GM19238 (cell line): Measurements from ENCODE around the gene GNAQ.
"Not testable (repeated sequence)": the region's sequence is repeated elsewhere in the genome, so short reads cannot be mapped to it uniquely, and the experiment has no call there.

Source experiments
- DNase-seq: peaks from one replicate; pipeline ENCODE4 v3.0.0; 2011; ENCODE audit warnings: low spot score; ENCODE audit not compliant: insufficient read length

The GNAQ gene

GRCh38 chr9:77705636-77706035, 326.0 kb downstream of the GNAQ start:
- DNase-seq: no peak

- not testable (repeated sequence) for DNase-seq
These were observed 328.9 kb downstream of the GNAQ start for GRCh38 chr9:77702521-77703390.

- DNase-seq: no peak
These were observed 334.2 kb downstream of the GNAQ start for GRCh38 chr9:77697238-77697984.

GRCh38 chr9:77690723-77691122, 340.9 kb downstream of the GNAQ start:
- not testable (repeated sequence) for DNase-seq

- not testable (repeated sequence) for DNase-seq
These were observed 341.5 kb downstream of the GNAQ start for GRCh38 chr9:77690119-77690518.

- not testable (repeated sequence) for DNase-seq
These were observed 343.9 kb downstream of the GNAQ start for GRCh38 chr9:77687737-77688136.

- DNase-seq: no peak
These were observed 351.0 kb downstream of the GNAQ start for GRCh38 chr9:77680581-77680980.

GRCh38 chr9:77679661-77680368, 351.8 kb downstream of the GNAQ start:
- no peak for DNase-seq

GRCh38 chr9:77679088-77679487, 352.5 kb downstream of the GNAQ start:
- DNase-seq: no peak

GRCh38 chr9:77677957-77678535, 353.6 kb downstream of the GNAQ start:
- no peak for DNase-seq

- no peak for DNase-seq
These were observed 354.2 kb downstream of the GNAQ start for GRCh38 chr9:77677397-77677796.

- no peak for DNase-seq
These were observed 357.4 kb downstream of the GNAQ start for GRCh38 chr9:77673941-77674791.

- no peak for DNase-seq
These were observed 359.4 kb downstream of the GNAQ start for GRCh38 chr9:77672183-77672582.

- DNase-seq: no peak
These were observed 364.5 kb downstream of the GNAQ start for GRCh38 chr9:77667151-77667550.
